ENCODE results near the gene EI24.
A peak's percentile ranks its signal among the peaks of the same experiment; 100 is the strongest.
"Not testable (repeated sequence)": the region's sequence is repeated elsewhere in the genome, so short reads cannot be mapped to it uniquely, and the experiment has no call there.

EI24 gene

GRCh38 chr11:125568970-125569914 is at the start of gene EI24:
TSS of gene EI24 (plus strand) at chr11:125569477. CDS start at chr11:125572528, 3,051 bp downstream.
- peak; percentile 79 for DNase-seq (ENCODE audit: low read depth)

- no peak for DNase-seq (ENCODE audit: low read depth)
Observed at GRCh38 chr11:125519860-125520834, 49.1 kb upstream of the EI24 start.

- DNase-seq (ENCODE audit: low read depth), result no peak
Observed at GRCh38 chr11:125525303-125525702, 44.0 kb upstream of the EI24 start.

GRCh38 chr11:125532668-125533067 is 36.6 kb upstream of the EI24 start:
- DNase-seq (ENCODE audit: low read depth), result no peak

GRCh38 chr11:125535585-125535984 is 33.7 kb upstream of the EI24 start:
- DNase-seq (ENCODE audit: low read depth), result no peak

- DNase-seq (ENCODE audit: low read depth), result not testable (repeated sequence)
Observed at GRCh38 chr11:125536834-125537233, 32.4 kb upstream of the EI24 start.

- no peak for DNase-seq (ENCODE audit: low read depth)
Observed at GRCh38 chr11:125542709-125543108, 26.6 kb upstream of the EI24 start.

GRCh38 chr11:125550780-125551179 is 18.5 kb upstream of the EI24 start:
- DNase-seq (ENCODE audit: low read depth), result no peak

GRCh38 chr11:125551835-125552342 is 17.4 kb upstream of the EI24 start:
- DNase-seq (ENCODE audit: low read depth), result no peak

- DNase-seq (ENCODE audit: low read depth), result no peak
Observed at GRCh38 chr11:125552927-125553326, 16.4 kb upstream of the EI24 start.

- no peak for DNase-seq (ENCODE audit: low read depth)
Observed at GRCh38 chr11:125553357-125553756, 15.9 kb upstream of the EI24 start.

- DNase-seq (ENCODE audit: low read depth), result no peak
Observed at GRCh38 chr11:125554038-125554437, 15.2 kb upstream of the EI24 start.

GRCh38 chr11:125559888-125560287 is 9.4 kb upstream of the EI24 start:
- no peak for DNase-seq (ENCODE audit: low read depth)

- DNase-seq (ENCODE audit: low read depth), result no peak
Observed at GRCh38 chr11:125561924-125562323, 7.4 kb upstream of the EI24 start.

- DNase-seq (ENCODE audit: low read depth), result no peak
Observed at GRCh38 chr11:125562430-125562829, 6.8 kb upstream of the EI24 start.

GRCh38 chr11:125564357-125564756 is 4.9 kb upstream of the EI24 start:
- no peak for DNase-seq (ENCODE audit: low read depth)

GRCh38 chr11:125566235-125566634 is 3.0 kb upstream of the EI24 start:
- no peak for DNase-seq (ENCODE audit: low read depth)

GRCh38 chr11:125569915-125570621 is 791 bp downstream of the EI24 start:
- DNase-seq (ENCODE audit: low read depth), result no peak

- DNase-seq (ENCODE audit: low read depth), result no peak
Observed at GRCh38 chr11:125570952-125571351, 1.7 kb downstream of the EI24 start.

GRCh38 chr11:125572916-125573315 is 3.6 kb downstream of the EI24 start:
- no peak for DNase-seq (ENCODE audit: low read depth)

GRCh38 chr11:125577181-125577580 is 7.9 kb downstream of the EI24 start:
- not testable (repeated sequence) for DNase-seq (ENCODE audit: low read depth)

GRCh38 chr11:125578783-125579182 is 9.5 kb downstream of the EI24 start:
- DNase-seq (ENCODE audit: low read depth), result no peak

Measured in fibroblast of the conjunctiva (primary cell).